Measurements from ENCODE around the gene TMEM19.

DNA sequence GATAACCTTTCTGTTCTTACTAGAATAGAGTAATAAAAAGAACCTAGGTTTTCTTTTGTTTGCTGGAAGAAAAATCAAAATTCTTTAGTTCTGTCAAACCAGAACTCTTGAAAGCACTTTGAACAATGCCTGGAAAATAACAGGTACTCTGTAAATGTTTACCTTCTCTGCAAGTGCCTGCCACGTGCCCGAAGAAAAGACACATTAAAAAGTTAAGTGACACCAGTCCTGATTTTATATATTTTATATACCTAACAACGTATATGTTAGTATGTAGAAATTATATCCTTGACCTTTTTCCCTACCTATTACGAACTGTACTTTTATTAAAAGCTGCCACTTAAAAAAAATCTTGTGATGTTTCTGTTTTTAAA is 20.8 kb upstream of the TMEM19 start:
- TF ChIP-seq POLR2A (IDR thresholded peaks at IDR 0.05): no peak
- TF ChIP-seq, protein P1, sequence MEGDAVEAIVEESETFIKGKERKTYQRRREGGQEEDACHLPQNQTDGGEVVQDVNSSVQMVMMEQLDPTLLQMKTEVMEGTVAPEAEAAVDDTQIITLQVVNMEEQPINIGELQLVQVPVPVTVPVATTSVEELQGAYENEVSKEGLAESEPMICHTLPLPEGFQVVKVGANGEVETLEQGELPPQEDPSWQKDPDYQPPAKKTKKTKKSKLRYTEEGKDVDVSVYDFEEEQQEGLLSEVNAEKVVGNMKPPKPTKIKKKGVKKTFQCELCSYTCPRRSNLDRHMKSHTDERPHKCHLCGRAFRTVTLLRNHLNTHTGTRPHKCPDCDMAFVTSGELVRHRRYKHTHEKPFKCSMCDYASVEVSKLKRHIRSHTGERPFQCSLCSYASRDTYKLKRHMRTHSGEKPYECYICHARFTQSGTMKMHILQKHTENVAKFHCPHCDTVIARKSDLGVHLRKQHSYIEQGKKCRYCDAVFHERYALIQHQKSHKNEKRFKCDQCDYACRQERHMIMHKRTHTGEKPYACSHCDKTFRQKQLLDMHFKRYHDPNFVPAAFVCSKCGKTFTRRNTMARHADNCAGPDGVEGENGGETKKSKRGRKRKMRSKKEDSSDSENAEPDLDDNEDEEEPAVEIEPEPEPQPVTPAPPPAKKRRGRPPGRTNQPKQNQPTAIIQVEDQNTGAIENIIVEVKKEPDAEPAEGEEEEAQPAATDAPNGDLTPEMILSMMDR (IDR thresholded peaks at IDR 0.05 in 4 of 5, conservative IDR thresholded peaks at IDR 0.05 in 1 of 5): no peak
